HepG2 (cell line): Measurements from ENCODE around the gene LRRC3. TPM values are rescaled to one million over a fixed set of nuclear protein-coding genes. Genes with fewer than 3 reads are reported as not detected.

Source experiments
- DZIP1 ChIP-seq: sonication (generic); formaldehyde crosslinking; IDR thresholded peaks from 2 replicates; pipeline ENCODE4 v1.5.0; 2020; ENCODE audit warnings: mild to moderate bottlenecking, missing genetic modification reagents
- KAT7 ChIP-seq: IDR thresholded peaks from 2 replicates; pipeline ENCODE4 v1.6.1; 2018; ENCODE audit warnings: borderline replicate concordance, missing compliant biosample characterization
- NAIF1 ChIP-seq: sonication (generic); formaldehyde crosslinking; IDR thresholded peaks from 2 replicates; pipeline ENCODE4 v1.5.0; 2020; ENCODE audit warnings: mild to moderate bottlenecking, missing genetic modification reagents, borderline replicate concordance
- TBL1XR1 ChIP-seq: fragments of 150-350 bp; IDR thresholded peaks from 2 replicates; pipeline ENCODE4 v1.6.1; 2014; ENCODE audit warnings: borderline replicate concordance, low read length; ENCODE audit not compliant: partially characterized antibody
- TBX2 ChIP-seq: sonication (generic); formaldehyde crosslinking; IDR thresholded peaks from 2 replicates; pipeline ENCODE4 v1.5.0; 2020; ENCODE audit warnings: missing genetic modification reagents, mild to moderate bottlenecking, borderline replicate concordance
- ZFP41 ChIP-seq: sonication (generic); formaldehyde crosslinking; IDR thresholded peaks from 2 replicates; pipeline ENCODE4 v1.4.0; 2020; ENCODE audit warnings: mild to moderate bottlenecking, missing genetic modification reagents, borderline replicate concordance
- ZNF225 ChIP-seq: sonication (generic); formaldehyde crosslinking; IDR thresholded peaks from 2 replicates; pipeline ENCODE4 v1.4.0; 2020; ENCODE audit warnings: mild to moderate bottlenecking, missing genetic modification reagents
- ZNF264 ChIP-seq: sonication (generic); formaldehyde crosslinking; IDR thresholded peaks from 2 replicates; pipeline ENCODE4 v1.4.0; 2020; ENCODE audit warnings: missing genetic modification reagents
- ZNF605 ChIP-seq: sonication (generic); formaldehyde crosslinking; IDR thresholded peaks from 2 replicates; pipeline ENCODE4 v1.8.0; 2022; ENCODE audit warnings: mild to moderate bottlenecking, missing genetic modification reagents
- ZNF777 ChIP-seq: sonication (generic); formaldehyde crosslinking; IDR thresholded peaks from 2 replicates; pipeline ENCODE4 v1.4.0; 2020; ENCODE audit warnings: missing genetic modification reagents
- polyA plus RNA-seq, 8 experiments: library from polyadenylated mRNA; depleted of rRNA in 3 of 8; stranded (reverse) in 7 of 8; unstranded in 1 of 8; fragments of >200 nt; fragmentation: Illumina TruSeq in 4 of 8; extraction: Trizol in 4 of 8; gene quantifications; 2 replicates each; pipeline versions ENCODE4 v1.2.1 to v1.2.3, GENCODE V29; 2011 to 2016; ENCODE audit warnings: low read depth in 4 of 8, missing spikeins in 1 of 8, mixed read lengths in 1 of 8; ENCODE audit not compliant: insufficient read depth in 1 of 8
- total RNA-seq, 5 experiments: library from RNA; depleted of rRNA; stranded (reverse); fragments of >200 nt; fragmentation: Illumina TruSeq; extraction: Trizol; gene quantifications; 2 replicates each; pipeline ENCODE4 v1.2.3, GENCODE V29; 2016; ENCODE audit warnings: low read depth in 1 of 5
- TF ChIP-seq, protein P1 (sequence below): sonication (generic); formaldehyde crosslinking; IDR thresholded peaks from 2 replicates; pipeline ENCODE4 v1.5.0; 2020; ENCODE audit warnings: mild to moderate bottlenecking, missing genetic modification reagents, borderline replicate concordance
- TF ChIP-seq, protein P2 (sequence below): sonication (generic); formaldehyde crosslinking; IDR thresholded peaks from 2 replicates; pipeline ENCODE4 v1.4.0; 2020; ENCODE audit warnings: mild to moderate bottlenecking, missing genetic modification reagents
- TF ChIP-seq, protein P3 (sequence below): sonication (generic); formaldehyde crosslinking; IDR thresholded peaks from 2 replicates; pipeline ENCODE4 v1.4.0; 2020; ENCODE audit warnings: mild to moderate bottlenecking, missing genetic modification reagents
- TF ChIP-seq, protein P4 (sequence below): sonication (generic); formaldehyde crosslinking; IDR thresholded peaks from 2 replicates; pipeline ENCODE4 v1.8.0; 2022; ENCODE audit warnings: missing genetic modification reagents, mild to moderate bottlenecking, borderline replicate concordance

LRRC3 gene
- total and polyA plus RNA-seq, 2 of the 13 experiments (the other 11 are each of a cell fraction or from before 2014, with no cell fraction given) = 4.8 to 16.5 TPM

GRCh38 chr21:44505673-44506278, 50.5 kb downstream of the LRRC3 start (continued):
- TF ChIP-seq DZIP1 (CRISPR knock-in tag) (no peak), KAT7 (CRISPR knock-in tag) (no peak), ZNF777 (CRISPR knock-in tag) (no peak), TBL1XR1 (peak; percentile 16), ZNF605 (peak; percentile 52; the same call in 1 of the 2 replicates), ZNF264 (CRISPR knock-in tag) (no peak), ZFP41 (CRISPR knock-in tag) (no peak), TBX2 (CRISPR knock-in tag) (peak; percentile 79), ZNF225 (CRISPR knock-in tag) (no peak), NAIF1 (CRISPR knock-in tag) (no peak)
- TF ChIP-seq, protein P1, sequence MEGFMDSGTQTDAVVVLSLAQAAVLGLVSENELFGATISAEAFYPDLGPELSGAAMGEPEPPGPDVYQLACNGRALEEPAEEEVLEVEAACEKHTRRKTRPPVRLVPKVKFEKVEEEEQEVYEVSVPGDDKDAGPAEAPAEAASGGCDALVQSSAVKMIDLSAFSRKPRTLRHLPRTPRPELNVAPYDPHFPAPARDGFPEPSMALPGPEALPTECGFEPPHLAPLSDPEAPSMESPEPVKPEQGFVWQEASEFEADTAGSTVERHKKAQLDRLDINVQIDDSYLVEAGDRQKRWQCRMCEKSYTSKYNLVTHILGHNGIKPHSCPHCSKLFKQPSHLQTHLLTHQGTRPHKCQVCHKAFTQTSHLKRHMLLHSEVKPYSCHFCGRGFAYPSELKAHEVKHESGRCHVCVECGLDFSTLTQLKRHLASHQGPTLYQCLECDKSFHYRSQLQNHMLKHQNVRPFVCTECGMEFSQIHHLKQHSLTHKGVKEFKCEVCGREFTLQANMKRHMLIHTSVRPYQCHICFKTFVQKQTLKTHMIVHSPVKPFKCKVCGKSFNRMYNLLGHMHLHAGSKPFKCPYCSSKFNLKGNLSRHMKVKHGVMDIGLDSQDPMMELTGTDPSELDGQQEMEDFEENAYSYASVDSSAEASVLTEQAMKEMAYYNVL (CRISPR knock-in tag) = no peak
- TF ChIP-seq, protein P2, sequence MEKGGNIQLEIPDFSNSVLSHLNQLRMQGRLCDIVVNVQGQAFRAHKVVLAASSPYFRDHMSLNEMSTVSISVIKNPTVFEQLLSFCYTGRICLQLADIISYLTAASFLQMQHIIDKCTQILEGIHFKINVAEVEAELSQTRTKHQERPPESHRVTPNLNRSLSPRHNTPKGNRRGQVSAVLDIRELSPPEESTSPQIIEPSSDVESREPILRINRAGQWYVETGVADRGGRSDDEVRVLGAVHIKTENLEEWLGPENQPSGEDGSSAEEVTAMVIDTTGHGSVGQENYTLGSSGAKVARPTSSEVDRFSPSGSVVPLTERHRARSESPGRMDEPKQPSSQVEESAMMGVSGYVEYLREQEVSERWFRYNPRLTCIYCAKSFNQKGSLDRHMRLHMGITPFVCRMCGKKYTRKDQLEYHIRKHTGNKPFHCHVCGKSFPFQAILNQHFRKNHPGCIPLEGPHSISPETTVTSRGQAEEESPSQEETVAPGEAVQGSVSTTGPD = no peak
- TF ChIP-seq, protein P3, sequence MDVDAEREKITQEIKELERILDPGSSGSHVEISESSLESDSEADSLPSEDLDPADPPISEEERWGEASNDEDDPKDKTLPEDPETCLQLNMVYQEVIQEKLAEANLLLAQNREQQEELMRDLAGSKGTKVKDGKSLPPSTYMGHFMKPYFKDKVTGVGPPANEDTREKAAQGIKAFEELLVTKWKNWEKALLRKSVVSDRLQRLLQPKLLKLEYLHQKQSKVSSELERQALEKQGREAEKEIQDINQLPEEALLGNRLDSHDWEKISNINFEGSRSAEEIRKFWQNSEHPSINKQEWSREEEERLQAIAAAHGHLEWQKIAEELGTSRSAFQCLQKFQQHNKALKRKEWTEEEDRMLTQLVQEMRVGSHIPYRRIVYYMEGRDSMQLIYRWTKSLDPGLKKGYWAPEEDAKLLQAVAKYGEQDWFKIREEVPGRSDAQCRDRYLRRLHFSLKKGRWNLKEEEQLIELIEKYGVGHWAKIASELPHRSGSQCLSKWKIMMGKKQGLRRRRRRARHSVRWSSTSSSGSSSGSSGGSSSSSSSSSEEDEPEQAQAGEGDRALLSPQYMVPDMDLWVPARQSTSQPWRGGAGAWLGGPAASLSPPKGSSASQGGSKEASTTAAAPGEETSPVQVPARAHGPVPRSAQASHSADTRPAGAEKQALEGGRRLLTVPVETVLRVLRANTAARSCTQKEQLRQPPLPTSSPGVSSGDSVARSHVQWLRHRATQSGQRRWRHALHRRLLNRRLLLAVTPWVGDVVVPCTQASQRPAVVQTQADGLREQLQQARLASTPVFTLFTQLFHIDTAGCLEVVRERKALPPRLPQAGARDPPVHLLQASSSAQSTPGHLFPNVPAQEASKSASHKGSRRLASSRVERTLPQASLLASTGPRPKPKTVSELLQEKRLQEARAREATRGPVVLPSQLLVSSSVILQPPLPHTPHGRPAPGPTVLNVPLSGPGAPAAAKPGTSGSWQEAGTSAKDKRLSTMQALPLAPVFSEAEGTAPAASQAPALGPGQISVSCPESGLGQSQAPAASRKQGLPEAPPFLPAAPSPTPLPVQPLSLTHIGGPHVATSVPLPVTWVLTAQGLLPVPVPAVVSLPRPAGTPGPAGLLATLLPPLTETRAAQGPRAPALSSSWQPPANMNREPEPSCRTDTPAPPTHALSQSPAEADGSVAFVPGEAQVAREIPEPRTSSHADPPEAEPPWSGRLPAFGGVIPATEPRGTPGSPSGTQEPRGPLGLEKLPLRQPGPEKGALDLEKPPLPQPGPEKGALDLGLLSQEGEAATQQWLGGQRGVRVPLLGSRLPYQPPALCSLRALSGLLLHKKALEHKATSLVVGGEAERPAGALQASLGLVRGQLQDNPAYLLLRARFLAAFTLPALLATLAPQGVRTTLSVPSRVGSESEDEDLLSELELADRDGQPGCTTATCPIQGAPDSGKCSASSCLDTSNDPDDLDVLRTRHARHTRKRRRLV = no peak
- TF ChIP-seq, protein P4, sequence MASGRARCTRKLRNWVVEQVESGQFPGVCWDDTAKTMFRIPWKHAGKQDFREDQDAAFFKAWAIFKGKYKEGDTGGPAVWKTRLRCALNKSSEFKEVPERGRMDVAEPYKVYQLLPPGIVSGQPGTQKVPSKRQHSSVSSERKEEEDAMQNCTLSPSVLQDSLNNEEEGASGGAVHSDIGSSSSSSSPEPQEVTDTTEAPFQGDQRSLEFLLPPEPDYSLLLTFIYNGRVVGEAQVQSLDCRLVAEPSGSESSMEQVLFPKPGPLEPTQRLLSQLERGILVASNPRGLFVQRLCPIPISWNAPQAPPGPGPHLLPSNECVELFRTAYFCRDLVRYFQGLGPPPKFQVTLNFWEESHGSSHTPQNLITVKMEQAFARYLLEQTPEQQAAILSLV = peak; percentile 12; the same call in 1 of the 2 replicates
